ENCODE results near the gene VRK2.

VRK2 gene

DNA sequence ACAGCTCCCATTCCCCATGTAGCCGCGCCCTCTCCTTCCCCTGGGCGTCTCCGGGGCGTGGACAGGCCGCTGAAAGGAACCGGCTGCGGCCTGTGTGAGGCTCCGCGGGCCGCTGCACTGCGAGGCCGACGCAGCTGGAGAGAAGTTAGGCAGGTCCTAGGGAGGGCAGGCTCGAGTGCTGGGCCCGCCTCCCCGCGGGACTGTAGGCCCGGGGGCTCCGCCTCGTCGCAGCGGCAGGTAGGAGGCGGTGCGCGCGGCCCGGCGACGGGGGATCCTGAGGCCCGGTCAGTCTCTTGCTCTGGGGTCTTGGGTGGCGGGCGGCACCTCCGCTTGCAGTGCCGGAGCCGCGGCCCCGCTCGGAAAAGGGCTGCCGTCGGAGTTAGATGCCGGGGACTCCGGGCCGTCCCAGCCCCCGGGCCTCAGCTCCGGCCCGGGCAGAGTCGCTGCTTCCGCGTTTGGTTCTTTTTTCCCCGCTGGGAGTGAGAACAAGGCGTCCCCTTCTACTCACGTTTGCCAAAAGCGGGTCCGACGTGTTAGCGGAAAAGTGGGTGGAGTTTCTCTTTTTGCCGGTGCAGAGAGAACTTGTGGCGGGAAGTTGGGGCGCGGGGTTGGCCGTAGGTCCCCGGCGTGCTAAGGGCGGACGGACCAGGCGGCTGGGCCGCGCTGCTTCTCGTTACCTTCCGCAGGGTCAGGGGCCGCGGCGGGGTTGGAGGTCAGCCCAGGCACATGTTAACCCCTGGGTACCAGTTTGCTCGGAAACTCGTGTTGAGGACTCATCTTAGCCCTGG, at the start of gene VRK2:
VRK2 (plus strand) TSS at position 222 of the 788 bp plus-strand sequence. CDS start 2,026 bp downstream, outside the sequence.
- peak; percentile 73 for DNase-seq (ENCODE audit: low read depth)

DNA sequence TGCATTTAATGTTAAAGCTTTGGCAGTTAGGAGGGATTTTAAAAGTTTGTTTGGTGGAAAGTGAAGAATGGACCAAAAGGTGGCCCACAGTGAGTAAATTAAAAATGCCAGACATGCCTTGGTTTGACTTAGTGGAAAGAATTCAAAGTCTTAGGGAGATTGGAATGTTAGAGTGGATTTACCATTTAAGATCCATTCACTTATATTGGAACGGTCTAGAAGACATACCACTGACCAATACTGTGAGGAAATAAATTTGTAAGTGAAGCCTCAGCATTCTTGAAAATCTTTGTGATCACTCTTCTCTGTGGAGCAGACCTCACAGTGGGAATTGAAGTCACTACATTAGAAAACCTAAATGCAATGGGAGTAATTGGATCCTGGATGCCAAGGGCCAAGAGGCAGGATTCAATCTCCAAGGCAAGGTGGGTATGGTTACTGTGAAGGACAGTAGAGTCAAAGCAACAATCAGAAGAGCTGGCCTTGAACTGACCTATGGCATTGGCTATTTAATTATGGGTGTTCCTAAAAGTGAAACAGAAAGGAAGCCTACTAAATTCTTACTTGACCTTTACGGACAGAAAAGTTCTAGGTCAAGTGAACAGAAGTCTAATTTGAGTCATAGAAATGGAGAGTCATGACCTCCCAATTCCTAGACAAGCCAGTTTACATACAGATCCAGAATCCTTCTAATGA, 40.2 kb upstream of the VRK2 start:
- DNase-seq (ENCODE audit: low read depth) = no peak

DNA sequence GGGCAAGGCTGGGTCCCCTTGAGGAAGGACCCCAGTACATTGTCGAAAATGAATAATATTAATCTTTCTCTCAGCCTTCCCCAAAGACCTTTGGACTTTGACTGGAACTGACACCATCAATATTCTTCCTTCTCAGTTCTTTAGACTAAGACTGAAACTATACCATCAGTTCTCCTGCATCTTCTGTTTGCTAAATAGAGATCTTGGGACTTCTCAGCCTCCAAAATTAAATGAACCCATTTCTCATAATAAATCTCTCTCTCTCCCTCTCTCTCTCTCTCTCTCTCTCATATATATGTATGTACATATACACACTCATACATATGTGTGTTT, 39.7 kb upstream of the VRK2 start:
- no peak for DNase-seq (ENCODE audit: low read depth)

DNA sequence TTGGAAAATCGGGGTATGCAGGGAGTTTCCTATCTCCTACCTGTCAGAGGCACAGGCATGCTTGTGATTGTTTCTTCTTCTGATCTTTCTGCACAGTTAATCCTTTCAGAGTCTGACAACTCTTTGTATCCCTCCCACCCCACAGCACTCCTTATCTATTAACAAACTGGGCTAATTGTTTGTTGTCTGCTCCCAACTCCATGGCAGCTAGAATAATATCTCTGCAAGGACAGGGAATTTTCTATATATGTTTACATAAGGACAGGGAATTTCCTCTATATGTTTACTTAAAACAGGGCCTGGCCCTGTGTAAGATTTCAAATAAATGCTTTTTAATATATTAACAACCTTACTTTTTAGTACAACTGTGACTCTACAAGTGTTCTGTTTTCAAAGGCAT, 36.0 kb upstream of the VRK2 start:
- DNase-seq (ENCODE audit: low read depth) = no peak

DNA sequence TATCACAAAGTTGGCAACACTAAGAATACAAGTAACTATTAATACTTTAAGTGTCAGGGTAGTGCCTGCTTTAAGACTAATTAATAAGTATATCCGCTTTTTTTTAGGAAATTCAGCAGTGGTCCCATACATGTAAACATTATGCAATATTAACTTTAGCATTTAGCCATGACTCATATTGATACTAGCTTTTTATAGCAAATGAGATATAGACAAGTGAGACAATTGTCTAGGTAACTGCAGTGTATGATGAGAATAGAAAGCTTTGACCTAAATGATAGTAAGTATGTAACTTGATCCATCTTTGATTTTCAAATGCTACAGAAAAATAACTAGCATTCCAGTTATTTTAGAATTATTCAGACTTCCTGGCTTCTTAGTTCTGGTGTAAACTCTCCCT, 27.4 kb upstream of the VRK2 start:
- no peak for DNase-seq (ENCODE audit: low read depth)

DNA sequence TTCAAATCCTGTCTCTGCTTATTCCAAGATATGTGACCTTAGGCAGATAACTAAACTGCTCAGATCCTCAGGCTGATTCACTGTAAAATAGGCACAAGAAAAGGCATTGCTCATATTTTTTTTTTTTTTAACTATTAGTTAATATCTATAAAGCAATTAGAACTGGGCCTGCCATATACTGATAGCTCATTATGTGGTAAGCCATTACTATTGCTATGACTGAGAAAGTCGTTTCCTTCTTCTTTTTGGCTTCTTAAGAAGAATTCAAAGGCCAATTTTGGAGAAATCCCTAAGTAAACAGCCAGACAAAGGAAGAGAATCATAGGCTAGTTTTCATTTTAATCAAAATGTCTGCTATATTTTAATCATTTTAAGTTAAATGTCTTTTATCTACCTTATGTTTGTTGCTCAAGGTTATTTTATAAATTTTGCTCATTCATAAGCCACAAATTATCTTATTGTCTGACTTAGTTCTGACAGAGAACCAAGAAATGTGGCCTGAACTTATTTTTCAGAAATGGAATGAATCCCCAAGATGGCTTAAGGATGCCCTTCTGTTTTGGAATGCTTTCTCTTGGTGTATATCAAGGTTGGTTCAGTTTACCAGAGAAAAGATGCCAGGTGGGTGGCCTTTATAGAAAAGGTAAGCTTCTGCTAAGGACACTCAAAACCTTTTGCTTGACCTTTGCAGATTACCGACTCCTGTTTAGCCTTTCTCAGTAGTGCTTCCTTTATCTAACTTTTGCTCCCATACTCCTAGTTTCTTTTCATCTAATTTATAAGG, 21.3 kb upstream of the VRK2 start:
- DNase-seq (ENCODE audit: low read depth) = no peak

DNA sequence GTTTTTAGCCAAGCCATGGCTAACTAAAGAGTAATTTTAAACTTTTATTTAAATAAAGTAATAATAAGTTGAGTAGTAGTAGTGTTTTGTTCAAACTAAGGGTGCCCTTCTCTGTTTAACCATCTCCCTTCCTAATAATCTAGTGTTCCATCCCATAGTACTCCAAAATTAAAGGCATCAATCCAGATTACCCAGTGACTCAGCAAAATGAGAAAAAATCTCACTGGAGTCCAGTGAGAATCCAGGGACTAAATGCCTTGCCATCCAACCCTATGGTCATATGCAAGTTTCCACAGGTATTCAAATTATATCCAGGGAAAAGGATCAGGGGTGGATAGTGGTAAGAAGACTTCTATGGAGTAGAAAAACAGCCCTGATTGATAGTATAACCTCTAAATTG, 19.6 kb upstream of the VRK2 start:
- no peak for DNase-seq (ENCODE audit: low read depth)

DNA sequence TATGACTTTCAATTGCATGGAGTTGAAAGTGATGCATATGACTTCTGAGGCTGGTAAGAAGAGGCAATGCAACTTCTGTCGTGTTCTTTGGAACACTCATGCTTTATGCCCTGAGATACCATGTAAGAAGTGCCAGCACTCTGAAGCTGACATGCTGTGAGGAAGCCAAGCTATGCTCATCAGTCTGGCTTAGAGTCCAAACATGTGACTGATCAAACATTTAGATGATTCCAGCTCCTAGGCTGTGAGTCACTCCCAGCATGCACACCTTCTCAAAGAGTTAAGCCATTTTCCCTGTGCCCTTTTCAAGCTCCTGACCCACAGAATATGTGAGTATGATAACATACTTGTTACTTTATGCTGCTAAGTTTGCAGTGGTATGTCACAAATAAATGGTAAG, 15.8 kb upstream of the VRK2 start:
- DNase-seq (ENCODE audit: low read depth) = no peak

DNA sequence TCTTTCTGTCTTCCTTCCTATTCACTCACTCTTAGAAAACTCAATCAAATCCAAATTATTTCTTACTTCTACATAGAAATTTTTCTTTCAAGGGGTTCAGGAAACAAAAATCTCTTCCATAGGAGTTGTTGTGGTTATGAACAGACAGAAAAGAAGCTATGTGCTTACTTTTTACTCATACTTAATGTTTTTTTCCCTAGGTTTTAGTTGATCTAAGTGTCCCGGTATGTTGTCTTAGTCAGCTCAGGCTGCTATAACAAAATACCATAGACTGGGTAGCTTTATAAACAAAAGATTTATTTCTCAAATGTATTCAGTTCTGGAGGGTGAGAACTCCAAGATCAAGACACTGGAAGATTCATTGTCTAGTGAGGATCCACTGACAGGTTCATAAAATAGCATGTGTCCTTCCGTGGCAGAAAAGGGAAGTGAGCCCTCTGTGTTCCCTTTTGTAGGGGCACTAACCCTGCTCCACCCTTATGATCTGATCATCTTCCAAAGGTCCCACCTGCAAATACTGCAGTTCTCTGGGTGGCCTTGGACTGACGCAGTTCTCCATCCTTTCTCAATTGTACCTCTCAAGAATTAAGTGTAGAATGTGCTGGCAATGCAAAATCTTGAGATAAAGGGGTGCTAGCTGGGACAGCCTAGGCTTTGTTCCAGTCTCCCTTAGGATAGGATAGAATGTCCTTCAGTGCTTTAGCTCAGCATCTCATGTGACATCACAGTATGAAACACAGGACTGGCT, 14.4 kb upstream of the VRK2 start:
- DNase-seq (ENCODE audit: low read depth) = no peak

DNA sequence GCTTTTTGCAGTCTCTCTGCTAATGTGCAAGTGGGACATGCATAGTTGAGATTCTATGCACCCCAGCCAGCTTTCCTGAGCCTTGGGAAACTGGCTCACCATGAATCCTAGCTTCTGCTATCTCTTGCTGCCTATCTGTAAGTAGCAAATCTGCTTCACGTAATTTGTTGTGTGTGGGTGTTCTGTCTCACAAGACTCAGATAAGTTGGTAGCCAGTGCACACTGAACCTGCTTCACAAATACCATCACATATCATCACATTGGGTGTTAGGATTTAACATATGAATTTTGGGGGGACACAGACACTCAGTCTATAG, 13.9 kb upstream of the VRK2 start:
- no peak for DNase-seq (ENCODE audit: low read depth)

DNA sequence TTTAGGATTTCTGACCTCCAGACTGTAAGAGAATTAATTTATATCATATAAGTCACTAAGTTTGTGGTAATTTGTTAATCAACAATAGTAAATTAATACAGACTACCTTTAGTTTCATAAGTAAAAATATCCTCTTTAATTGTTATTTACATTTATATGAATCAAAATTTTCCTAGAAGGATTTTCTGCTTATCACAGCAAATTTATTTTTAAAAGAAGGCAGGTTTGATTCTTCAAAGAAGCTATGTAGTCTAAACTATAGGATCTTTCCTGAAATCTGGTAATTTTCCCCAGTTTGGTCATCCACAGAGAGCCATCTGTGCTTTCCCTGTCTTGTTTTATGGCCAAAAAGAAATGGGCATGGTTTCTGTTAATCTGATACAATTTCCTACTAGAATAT, 13.1 kb upstream of the VRK2 start:
- DNase-seq (ENCODE audit: low read depth) = no peak

DNA sequence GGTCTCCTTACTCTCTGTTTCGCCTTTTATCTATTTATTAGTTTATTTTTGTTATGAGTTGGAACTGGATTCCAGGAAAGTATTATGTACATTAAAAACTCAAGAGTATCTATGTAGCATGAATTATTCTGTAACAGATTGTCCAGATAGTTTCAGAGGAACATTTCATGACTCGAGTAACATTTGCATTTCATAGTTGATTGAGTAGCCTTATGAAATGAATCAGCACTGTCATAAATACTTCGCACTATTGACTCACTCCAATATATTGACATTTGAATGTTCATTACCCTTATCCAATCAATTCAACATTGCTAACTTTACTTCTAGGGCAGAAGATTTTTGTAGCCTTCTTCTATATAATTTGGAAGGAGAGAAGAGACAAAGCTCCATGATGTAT, 11.3 kb upstream of the VRK2 start:
- DNase-seq (ENCODE audit: low read depth) = no peak

DNA sequence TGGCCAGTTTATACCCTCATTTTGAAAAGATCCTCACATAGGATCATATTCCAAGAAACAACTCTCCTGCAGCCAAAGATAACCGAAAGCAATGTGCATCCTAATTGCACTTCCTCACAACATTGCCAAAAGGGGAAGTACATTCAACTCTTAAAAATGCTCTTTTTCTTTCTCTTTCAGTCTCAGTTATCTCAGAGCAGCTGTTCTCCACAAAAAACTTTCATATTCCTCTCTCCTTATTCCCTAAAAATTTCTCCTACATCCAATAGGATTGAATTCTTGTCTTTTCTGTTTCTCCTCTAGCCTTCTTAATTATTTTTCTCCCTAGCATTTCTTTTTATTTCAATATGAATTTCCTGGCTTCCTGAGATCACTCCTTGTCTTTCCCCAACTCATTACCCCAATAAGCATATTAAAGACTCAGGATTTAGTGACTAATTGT, 7.4 kb upstream of the VRK2 start:
- DNase-seq (ENCODE audit: low read depth) = no peak

DNA sequence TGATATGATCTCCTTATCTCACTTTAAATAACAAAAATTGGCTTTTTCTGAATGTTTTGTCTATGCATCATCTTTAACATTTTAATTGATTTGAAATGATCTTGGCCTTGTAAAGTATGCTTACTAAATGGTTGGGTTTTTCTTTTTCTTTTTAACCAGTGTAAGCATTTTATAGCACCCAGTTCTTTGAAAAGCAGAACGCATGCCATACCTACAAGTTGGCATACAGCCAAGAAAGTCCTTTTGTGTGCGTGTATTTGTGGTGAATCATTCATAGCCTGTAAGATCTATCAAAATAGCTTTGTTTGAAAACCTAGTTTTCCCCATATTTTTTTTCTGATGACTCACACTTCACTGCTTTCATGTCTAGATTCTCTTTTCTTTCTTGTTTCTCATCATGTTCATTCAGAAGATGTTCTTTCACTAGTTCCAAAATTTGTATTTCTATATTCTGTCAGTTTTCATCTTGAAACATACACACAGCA, 4.1 kb upstream of the VRK2 start:
- peak; percentile 84 for DNase-seq (ENCODE audit: low read depth)

DNA sequence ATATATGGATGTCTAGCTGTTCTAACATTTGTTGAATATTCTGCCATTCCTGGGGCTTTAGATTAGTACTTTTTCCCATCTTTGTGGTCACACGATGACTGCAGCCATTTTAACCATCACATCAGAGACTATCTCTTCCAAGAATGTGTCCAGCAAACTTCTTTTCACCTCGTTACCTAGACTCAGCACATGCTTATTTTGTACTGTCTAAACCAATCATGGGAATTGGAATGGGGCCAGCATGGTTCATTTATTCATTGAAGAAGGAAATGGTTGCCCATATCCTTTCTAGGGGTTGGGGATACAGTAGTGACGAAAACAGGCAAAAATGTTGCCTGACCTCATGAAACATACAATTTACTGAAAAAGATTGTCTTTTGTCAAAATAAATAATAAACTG, 2.5 kb upstream of the VRK2 start:
- DNase-seq (ENCODE audit: low read depth) = no peak

DNA sequence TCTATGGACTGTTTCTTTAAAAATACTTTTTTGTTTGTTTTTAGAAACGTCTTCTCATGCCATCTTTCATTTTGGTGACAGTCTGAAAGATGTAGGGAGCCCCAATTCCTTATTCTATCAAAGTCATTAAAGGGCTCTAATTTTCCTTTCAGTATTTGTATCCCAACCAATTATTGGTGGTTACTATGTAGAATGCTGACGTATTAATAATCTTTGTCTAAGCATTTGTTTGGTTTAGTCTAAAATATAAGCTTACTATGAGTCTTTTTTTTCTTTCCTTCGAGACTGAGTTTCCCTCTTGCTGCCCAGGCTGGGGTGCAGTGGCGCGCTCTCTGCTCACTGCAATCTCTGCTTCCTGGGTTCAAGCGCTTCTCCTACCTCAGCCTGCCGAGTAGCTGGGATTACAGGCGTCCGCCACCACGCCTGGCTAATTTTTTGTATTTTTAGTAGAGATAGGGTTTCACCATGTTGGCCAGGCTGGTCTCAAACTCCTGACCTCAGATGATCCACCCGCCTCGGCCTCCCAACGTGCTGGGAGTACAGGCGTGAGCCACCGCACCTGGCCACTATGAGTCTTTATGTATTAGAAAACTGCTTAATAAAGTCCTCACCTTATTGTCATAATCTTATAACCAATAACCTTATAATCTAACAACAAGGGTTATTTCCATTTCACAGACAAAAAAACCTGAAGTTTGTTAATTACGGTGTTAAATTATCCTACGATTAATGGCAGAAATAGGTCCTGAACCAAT, 849 bp upstream of the VRK2 start:
- DNase-seq (ENCODE audit: low read depth) = no peak

DNA sequence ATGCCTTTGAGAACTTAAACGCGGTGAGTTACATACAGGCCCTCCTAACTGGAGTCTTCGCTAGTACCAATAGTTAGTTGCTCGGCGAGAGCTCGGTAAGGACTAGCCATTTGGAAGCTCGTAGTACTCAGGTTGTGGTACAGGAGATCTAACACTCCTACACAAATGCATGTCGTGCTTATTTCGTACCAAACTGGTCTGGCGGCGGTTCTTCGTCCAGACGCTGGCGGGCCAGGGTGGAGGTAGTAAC, 346 bp upstream of the VRK2 start:
- DNase-seq (ENCODE audit: low read depth) = no peak

DNA sequence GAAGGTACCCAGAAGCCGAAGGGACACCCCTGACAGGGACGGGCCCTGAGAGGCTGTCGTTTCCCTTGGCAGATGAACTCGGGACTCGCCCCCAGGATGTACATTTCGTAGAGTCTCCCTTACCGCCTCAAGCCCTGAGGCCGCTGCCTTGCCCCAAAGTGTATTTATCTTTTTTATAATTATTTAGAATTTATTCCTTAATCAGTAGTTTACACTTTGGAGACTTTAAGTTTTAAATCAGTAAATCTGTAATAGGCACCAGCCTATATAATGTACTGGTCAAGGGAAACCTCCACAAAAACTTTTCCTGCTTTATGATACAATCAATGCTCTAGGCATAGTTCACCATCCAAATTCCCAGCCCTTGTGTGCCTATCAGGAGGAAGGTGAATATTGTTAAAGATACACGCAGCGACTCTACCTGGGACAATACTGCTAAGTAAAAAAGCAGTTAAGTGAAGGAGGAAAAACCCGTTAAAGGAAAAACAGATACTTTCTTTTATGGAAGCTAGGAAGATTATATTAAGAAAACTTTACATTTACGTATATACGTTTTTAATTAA, 848 bp downstream of the VRK2 start:
- no peak for DNase-seq (ENCODE audit: low read depth)

DNA sequence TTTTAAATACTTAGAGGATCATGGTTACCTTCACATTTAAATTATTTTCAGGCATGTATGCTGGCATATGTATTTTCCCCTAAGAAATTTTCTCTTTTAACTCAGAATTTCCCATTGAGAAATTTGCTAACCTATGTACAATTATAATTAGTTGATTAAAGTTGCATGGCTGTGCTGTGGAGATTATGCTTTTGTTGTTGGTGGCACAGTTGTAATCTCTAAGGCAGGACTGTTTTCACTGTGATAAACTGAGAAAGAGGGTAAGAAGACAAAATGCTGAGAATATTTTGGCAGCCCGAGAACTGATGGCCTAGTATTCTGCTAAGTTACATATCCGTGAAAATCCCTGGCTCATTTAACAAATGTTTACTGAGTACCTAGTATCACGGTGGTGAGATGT, 1.4 kb downstream of the VRK2 start:
- no peak for DNase-seq (ENCODE audit: low read depth)

DNA sequence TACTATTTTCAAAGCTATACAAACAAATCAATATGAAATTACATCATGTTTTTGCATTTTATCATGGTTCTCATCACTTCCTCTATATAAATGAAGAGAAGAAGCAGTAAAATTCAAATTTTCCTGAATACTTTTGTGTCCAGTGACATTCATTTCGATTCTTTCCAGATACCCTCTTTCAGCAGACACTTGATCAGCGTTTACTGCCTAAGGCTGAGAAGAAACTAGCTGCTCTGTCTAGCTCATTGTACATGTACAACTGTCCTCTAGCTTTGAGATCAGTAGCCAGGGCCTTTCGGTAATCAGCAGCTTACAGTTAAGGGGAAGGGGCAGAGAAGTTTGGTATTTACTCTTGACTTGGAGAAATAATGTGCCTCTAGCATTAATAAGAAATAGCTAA, 4.8 kb downstream of the VRK2 start:
- no peak for DNase-seq (ENCODE audit: low read depth)

DNA sequence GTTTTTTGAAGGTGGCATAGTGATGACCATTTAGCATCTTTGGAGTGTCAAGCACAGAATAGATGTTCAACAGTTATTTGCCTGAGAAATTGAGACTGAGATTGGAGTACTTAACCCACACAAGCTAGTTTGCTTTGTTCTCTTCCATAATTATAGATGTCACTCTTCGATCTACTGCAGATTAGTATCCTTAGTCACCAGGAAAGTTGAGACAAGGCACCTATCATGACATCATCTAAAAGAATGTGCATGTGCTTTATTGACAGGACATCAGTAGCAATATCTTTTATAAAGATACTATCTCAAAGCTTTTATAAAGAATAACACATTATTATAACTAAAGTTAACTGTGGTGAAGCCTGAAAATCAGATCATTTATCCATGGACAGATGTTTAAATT, 6.4 kb downstream of the VRK2 start:
- DNase-seq (ENCODE audit: low read depth) = no peak

DNA sequence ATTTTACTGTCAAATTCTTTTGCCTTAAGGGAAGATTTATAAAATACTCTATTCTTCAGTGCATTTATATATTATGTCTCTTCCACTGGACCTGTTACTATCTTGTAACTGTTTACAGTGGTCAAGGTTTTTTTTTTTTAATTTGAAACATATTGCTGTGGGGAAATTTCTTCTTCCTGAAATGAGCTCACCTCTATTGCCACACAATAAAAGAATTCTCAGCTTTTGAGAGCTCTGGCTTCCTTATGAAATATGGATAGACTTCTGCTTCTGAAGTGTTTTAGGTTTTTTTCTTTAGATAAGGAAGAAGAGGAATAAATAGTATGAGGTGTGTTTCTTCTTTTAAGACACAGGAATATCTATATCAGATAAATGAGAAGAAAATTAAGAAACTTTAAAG, 7.7 kb downstream of the VRK2 start:
- no peak for DNase-seq (ENCODE audit: low read depth)
